NT2/D1 (cell line): ENCODE results near the gene RGS21.

Experiments
- SUZ12 ChIP-seq: IDR thresholded peaks from 2 replicates; pipeline ENCODE4 v1.6.1; 2011; ENCODE audit not compliant: insufficient read length, insufficient read depth; ENCODE audit errors: extremely low read depth
- ZNF274 ChIP-seq: IDR thresholded peaks from 2 replicates; pipeline ENCODE4 v1.6.1; 2011; ENCODE audit warnings: mild to moderate bottlenecking, low read depth, low read length

DNA sequence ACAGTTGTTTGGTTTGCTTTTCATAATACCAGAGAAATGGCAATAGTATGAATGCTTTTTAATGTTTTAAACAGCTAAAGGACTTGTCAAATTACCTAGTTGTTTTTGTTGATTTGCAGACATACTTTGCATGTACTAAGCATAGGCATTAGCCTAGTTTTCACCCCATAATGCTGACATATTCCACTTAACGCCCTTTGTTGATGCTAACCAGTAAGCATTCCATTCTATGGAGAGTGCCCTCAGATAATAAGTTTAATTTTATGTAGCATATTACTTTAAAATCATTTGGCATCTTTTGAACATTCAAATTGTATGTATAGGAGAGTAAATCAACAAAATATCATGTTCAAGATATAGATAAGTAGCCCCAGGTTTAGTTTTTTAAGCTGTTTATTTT, 32.5 kb downstream of the RGS21 start:
- no peak for TF ChIP-seq SUZ12
- TF ChIP-seq ZNF274: no peak
